HepG2 (cell line): Measurements from ENCODE around the gene ARL3. TPM values are rescaled to one million over a fixed set of nuclear protein-coding genes. Genes with fewer than 3 reads are reported as not detected.

Source experiments
- ASH2L ChIP-seq: fragments of 300-600, 200-600 bp; sonication (generic); IDR thresholded peaks from 2 replicates; pipeline ENCODE4 v1.7.0; 2017; ENCODE audit warnings: low read depth, mild to moderate bottlenecking, moderate library complexity, mixed read lengths, low read length; ENCODE audit not compliant: insufficient read length
- BRD4 ChIP-seq: sonication (generic); formaldehyde crosslinking; IDR thresholded peaks from 2 replicates; pipeline ENCODE4 v1.4.0; 2020; ENCODE audit warnings: missing genetic modification reagents
- DMTF1 ChIP-seq: sonication (generic); formaldehyde crosslinking; IDR thresholded peaks from 2 replicates; pipeline ENCODE4 v1.4.0; 2020; ENCODE audit warnings: mild to moderate bottlenecking, missing genetic modification reagents
- EHMT2 ChIP-seq: fragments of 200-600 bp; sonication (generic); IDR thresholded peaks from 2 replicates; pipeline ENCODE4 v1.7.0; 2017; ENCODE audit warnings: antibody characterized with exemption, low read depth, low read length, borderline replicate concordance
- HIC2 ChIP-seq: sonication (generic); formaldehyde crosslinking; IDR thresholded peaks from 2 replicates; pipeline ENCODE4 v1.9.0; 2022; ENCODE audit warnings: low read depth, missing genetic modification reagents
- ISL2 ChIP-seq: sonication (generic); formaldehyde crosslinking; IDR thresholded peaks from 2 replicates; pipeline ENCODE4 v1.5.0; 2020; ENCODE audit warnings: missing genetic modification reagents
- MYPOP ChIP-seq: sonication (generic); formaldehyde crosslinking; IDR thresholded peaks from 2 replicates; pipeline ENCODE4 v1.8.1; 2023; ENCODE audit warnings: mild to moderate bottlenecking, moderate library complexity, missing genetic modification reagents
- NBN ChIP-seq: fragments of 450-650 bp; conservative IDR thresholded peaks from 2 replicates; pipeline ENCODE4 v1.6.1; 2017
- NFIB ChIP-seq: sonication (generic); formaldehyde crosslinking; IDR thresholded peaks from 2 replicates; pipeline ENCODE4 v1.9.0; 2021; ENCODE audit warnings: missing genetic modification reagents, mild to moderate bottlenecking, borderline replicate concordance
- PRDM15 ChIP-seq: sonication (generic); formaldehyde crosslinking; IDR thresholded peaks from 2 replicates; pipeline ENCODE4 v1.4.0; 2020; ENCODE audit warnings: missing genetic modification reagents
- THRA ChIP-seq: sonication (generic); formaldehyde crosslinking; IDR thresholded peaks from 2 replicates; pipeline ENCODE4 v1.4.0; 2020; ENCODE audit warnings: missing genetic modification reagents, borderline replicate concordance
- ZBTB7A ChIP-seq: sonication (generic); formaldehyde crosslinking; IDR thresholded peaks from 2 replicates; pipeline ENCODE4 v1.8.0; 2022; ENCODE audit warnings: mild to moderate bottlenecking, missing genetic modification reagents
- ZNF329 ChIP-seq: sonication (generic); formaldehyde crosslinking; IDR thresholded peaks from 2 replicates; pipeline ENCODE4 v1.9.0; 2021; ENCODE audit warnings: low read depth, mild to moderate bottlenecking, missing genetic modification reagents
- ZNF546 ChIP-seq: sonication (generic); formaldehyde crosslinking; conservative IDR thresholded peaks from 2 replicates; pipeline ENCODE4 v1.8.1; 2023; ENCODE audit warnings: mild to moderate bottlenecking, missing genetic modification reagents
- ZNF552 ChIP-seq: sonication (generic); formaldehyde crosslinking; IDR thresholded peaks from 2 replicates; pipeline ENCODE4 v1.9.0; 2022; ENCODE audit warnings: missing genetic modification reagents, mild to moderate bottlenecking, borderline replicate concordance
- ZNF563 ChIP-seq: sonication (generic); formaldehyde crosslinking; IDR thresholded peaks from 2 replicates; pipeline ENCODE4 v1.8.0; 2022; ENCODE audit warnings: mild to moderate bottlenecking, moderate library complexity, missing genetic modification reagents
- ZNF597 ChIP-seq: sonication (generic); formaldehyde crosslinking; IDR thresholded peaks from 2 replicates; pipeline ENCODE4 v1.5.0; 2020; ENCODE audit warnings: missing genetic modification reagents
- polyA plus RNA-seq, 8 experiments: library from polyadenylated mRNA; depleted of rRNA in 3 of 8; stranded (reverse) in 7 of 8; unstranded in 1 of 8; fragments of >200 nt; fragmentation: Illumina TruSeq in 4 of 8; extraction: Trizol in 4 of 8; gene quantifications; 2 replicates each; pipeline versions ENCODE4 v1.2.1 to v1.2.3, GENCODE V29; 2011 to 2016; ENCODE audit warnings: low read depth in 4 of 8, missing spikeins in 1 of 8, mixed read lengths in 1 of 8; ENCODE audit not compliant: insufficient read depth in 1 of 8
- total RNA-seq, 5 experiments: library from RNA; depleted of rRNA; stranded (reverse); fragments of >200 nt; fragmentation: Illumina TruSeq; extraction: Trizol; gene quantifications; 2 replicates each; pipeline ENCODE4 v1.2.3, GENCODE V29; 2016; ENCODE audit warnings: low read depth in 1 of 5

The ARL3 gene
- total and polyA plus RNA-seq, 2 of the 13 experiments (the other 11 are each of a cell fraction or from before 2014, with no cell fraction given), result 5.2 to 6.6 TPM

GRCh38 chr10:102645388-102645740 lies 68.8 kb downstream of the ARL3 start (continued):
- TF ChIP-seq BRD4 (CRISPR knock-in tag), result no peak
- TF ChIP-seq ASH2L, result no peak
- TF ChIP-seq ZBTB7A (CRISPR knock-in tag), result no peak
- TF ChIP-seq ZNF329 (CRISPR knock-in tag), result no peak
- TF ChIP-seq ZNF597, result no peak
- TF ChIP-seq DMTF1 (CRISPR knock-in tag), result no peak
- no peak for TF ChIP-seq EHMT2
- TF ChIP-seq NBN, result no peak
- TF ChIP-seq ZNF546 (CRISPR knock-in tag), result no peak
- no peak for TF ChIP-seq THRA (CRISPR knock-in tag)
- no peak for TF ChIP-seq ISL2 (CRISPR knock-in tag)
- no peak for TF ChIP-seq PRDM15
- no peak for TF ChIP-seq ZNF563 (CRISPR knock-in tag)
- no peak for TF ChIP-seq NFIB
- 0 out of 2 replicates have a peak, but pooled peaks have one; percentile 14 for TF ChIP-seq MYPOP
- no peak for TF ChIP-seq HIC2 (CRISPR knock-in tag)
- no peak for TF ChIP-seq ZNF552 (CRISPR knock-in tag)
